Heart left ventricle (tissue), 16 donors: Measurements from ENCODE around the gene ANKRD24. TPM values are rescaled to one million over a fixed set of nuclear protein-coding genes. Genes with fewer than 3 reads are reported as not detected.
A peak's percentile ranks its signal among the peaks of the same experiment; 100 is the strongest.

ENCODE experiments used
- ATAC-seq, 4 donors: fragments of 200-7000 bp; cut with Tn5 transposase; one replicate each; pipeline ENCODE4 v1.9.1; 2020 to 2022; ENCODE audit warnings: moderate library complexity in 4 of 4, mild to moderate bottlenecking in 3 of 4, moderate number of reproducible peaks in 1 of 4
- DNase-seq, 5 donors: peaks; one replicate each; pipeline ENCODE4 v3.0.0-alpha.2; 2020
- H3K27ac ChIP-seq, 12 donors: fragments of 200-600 bp; sonication (generic) in 4 of 12; one replicate each; pipeline versions ENCODE4 v1.5.0 to v1.8.0; 2016 to 2022; ENCODE audit warnings: mild to moderate bottlenecking in 2 of 12
- H3K27me3 ChIP-seq, 9 donors: fragments of 200-600 bp; sonication (generic) in 2 of 9; one replicate each; pipeline versions ENCODE4 v1.5.1 to v1.8.0; 2016 to 2022; ENCODE audit warnings: mild to moderate bottlenecking in 3 of 9
- H3K36me3 ChIP-seq, 9 donors: fragments of 200-600 bp; sonication (generic) in 2 of 9; one replicate each; pipeline versions ENCODE4 v1.5.0 to v1.8.0; 2018 to 2022; ENCODE audit warnings: mild to moderate bottlenecking in 2 of 9
- H3K4me1 ChIP-seq, 12 donors: fragments of 200-600 bp; sonication (generic) in 4 of 12; one replicate each; pipeline versions ENCODE4 v1.5.0 to v1.8.0; 2016 to 2022; ENCODE audit warnings: mild to moderate bottlenecking in 3 of 12
- H3K4me3 ChIP-seq, 12 donors: fragments of 200-600 bp; sonication (generic) in 4 of 12; one replicate each; pipeline versions ENCODE4 v1.5.0 to v1.8.0; 2017 to 2022; ENCODE audit warnings: mild to moderate bottlenecking in 9 of 12, moderate library complexity in 4 of 12
- H3K9me3 ChIP-seq, 12 donors: fragments of 200-600 bp; sonication (generic) in 4 of 12; one replicate each; pipeline versions ENCODE4 v1.5.0 to v1.8.0; 2016 to 2022; ENCODE audit warnings: mild to moderate bottlenecking in 1 of 12
- CTCF ChIP-seq, 12 donors: fragments of 200-600 bp; sonication (generic) in 4 of 12; IDR thresholded peaks; one replicate each; pipeline versions ENCODE4 v1.5.0 to v1.8.0; 2018 to 2022; ENCODE audit warnings: antibody characterized with exemption in 12 of 12, mild to moderate bottlenecking in 5 of 12
- POLR2A ChIP-seq, 2 donors: fragments of 450-650 bp; IDR thresholded peaks; one replicate each; pipeline ENCODE4 v1.6.1; 2017; ENCODE audit warnings: antibody characterized with exemption in 2 of 2, mild to moderate bottlenecking in 2 of 2, moderate library complexity in 2 of 2
- WGBS, 4 donors: extraction: QIAGEN DNeasy Blood & Tissue Kit in 2 of 4; methylation state at CpG; one replicate each; pipeline versions ENCODE4 v1.1.5 to v1.1.7; 2013 to 2018; 5-methylcytosine and 5-hydroxymethylcytosine counted together
- intact Hi-C, 10 donors: fragments of 100-400 bp; cut with DNase I; formaldehyde crosslinking; loops; one replicate each; pipeline versions ENCODE4 v1.11.1 to v1.14.2; 2022
- polyA plus RNA-seq, 2 donors: library from polyadenylated mRNA; stranded (reverse); fragments of 200-250 nt; gene quantifications; one replicate each; pipeline ENCODE4 v1.2.3, GENCODE V29; 2013
- total RNA-seq, 9 donors: library from RNA; depleted of rRNA in 2 of 9; stranded (reverse); fragments of >200 nt in 2 of 9; fragmentation: NEBNext Ultra II Directional in 3 of 9; extraction: Animal tissue kit (Norgen Biotek cat#: 25700) in 3 of 9; gene quantifications; one replicate each; pipeline versions ENCODE4 v1.1.0 to v1.2.4, GENCODE V29; 2016 to 2023
- donor health status: ischemic (EF 13 %, LVEDD 7.1; RV severe dilation, severe dysfunction).
- donor health status: healthy with polysubstance abuse.
- donor health status: DM: no; HTN: yes; CAD: no.
- donor health status: DM: no; HTN: no; CAD: no.
- donor health status: ischemic (EF 25% LVEDD 6.9; RV normal size, moderate dysfunction).
- donor health status: ischemic (EF 25% LVEDD 5.7; RV mildly dilated, moderate dysfunction).
- donor health status: healthy.
- donor health status: DM: yes; HTN: yes; CAD: no.
- donor health status: ischemic (EF 35%, LVEDD 5.7; RV mildly dilated, moderate dysfunction).
- donor health status: nonischemic (EF 11% LVEDD 7.7; RV severe dilation, severe dysfunction).
- donor health status: DM: yes; HTN: yes; CAD: no.
- donor health status: PGD.
- donor health status: ischemic (EF 29% LVEDD 5.4; RV normal size, mild dysfunction).
- donor health status: nonischemic (EF 23%, LVEDD 6.1; RV moderate dilation, normal function).

ANKRD24 gene
- total and polyA plus RNA-seq, 11 donors: 0.12 to 1.4 (median 0.38) TPM; not detected in 3

DNA sequence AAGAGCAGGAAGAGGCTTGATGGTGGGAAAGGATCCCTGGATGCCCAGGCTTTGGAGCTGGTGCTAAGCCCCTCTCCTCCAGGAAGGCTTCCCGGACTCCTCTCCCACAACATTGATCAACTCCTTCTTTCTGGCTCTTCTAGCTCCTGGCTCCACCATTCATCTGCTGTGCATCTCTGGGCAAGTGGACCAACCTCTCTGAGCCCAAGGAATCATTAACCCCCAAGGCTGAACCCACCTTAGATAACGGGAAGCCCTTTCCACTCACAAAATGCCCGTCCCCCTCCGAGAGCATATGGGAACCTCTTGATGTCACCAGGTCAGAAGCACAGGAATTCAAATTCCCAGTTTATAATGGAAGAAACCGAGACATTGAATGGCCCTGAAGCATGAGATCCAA is 5.3 kb upstream of the ANKRD24 start:
- Histone ChIP-seq H3K36me3 (peaks cover 0 to 59% (median 34%) of the 10 kb centered on the region in 9 donors), H3K9me3 (no peaks in the 10 kb centered on the region), H3K4me1 (peaks cover 0 to 18% (median 12%) of the 10 kb centered on the region in 12 donors), H3K27me3 (peaks cover 0 to 8% (median 0%) of the 10 kb centered on the region in 9 donors), H3K27ac (no peak overlapping the region), H3K4me3 (no peak overlapping the region)
- no peak for TF ChIP-seq POLR2A (IDR thresholded peaks at IDR 0.05)
- no peak for TF ChIP-seq CTCF (IDR thresholded peaks at IDR 0.05)
- DNase-seq (no peak), ATAC-seq (no peak)
- 95 to 99% (median 98%) methylated on average over 5 of the region's 5 CpGs for WGBS, 4 donors
- intact Hi-C loops: no loop called here

GRCh38 chr19:4178990-4179389 is 3.5 kb upstream of the ANKRD24 start:
- H3K4me1 ChIP-seq: peaks cover 0 to 23% (median 15%) of the 10 kb centered on the region in 12 donors
- TF ChIP-seq CTCF (IDR thresholded peaks at IDR 0.05) (no peak), POLR2A (IDR thresholded peaks at IDR 0.05) (no peak)
- H3K36me3 ChIP-seq: peaks cover 0 to 59% (median 34%) of the 10 kb centered on the region in 9 donors
- WGBS, 4 donors: 88 to 91% (median 91%) methylated on average over 18 of the region's 18 CpGs
- H3K27me3 ChIP-seq: no peaks in the 10 kb centered on the region
- H3K9me3 ChIP-seq: no peaks in the 10 kb centered on the region
- intact Hi-C loops: no loop called here
- no peak overlapping the region for H3K4me3 ChIP-seq
- H3K27ac ChIP-seq: no peak overlapping the region
- no peak for ATAC-seq
- no peak for DNase-seq

DNA sequence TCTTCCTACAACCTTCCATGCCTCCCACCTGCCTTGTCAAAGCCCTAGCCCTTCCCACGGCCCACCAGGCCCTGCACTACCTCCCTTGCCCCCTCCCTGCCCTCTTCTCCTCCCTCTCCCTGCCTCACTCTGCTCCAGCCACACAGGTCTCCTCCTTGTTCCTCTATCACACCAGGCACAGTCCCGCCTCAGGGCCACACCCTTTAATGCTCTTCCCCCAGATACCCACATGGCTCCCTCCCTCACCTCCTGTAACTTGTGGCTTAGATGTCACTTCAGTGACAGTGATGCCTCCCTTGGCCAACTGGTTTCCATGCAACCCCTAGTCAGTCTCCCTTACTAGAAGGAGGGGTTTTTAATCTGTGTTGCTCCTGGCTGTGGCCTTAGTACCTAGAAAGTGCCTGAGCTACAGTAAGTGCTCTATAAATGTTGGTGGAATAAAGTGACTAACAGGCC is 1.4 kb upstream of the ANKRD24 start:
- intact Hi-C loops: loop anchor here in 4 of 10 donors (5.0 to 10.0 kb wide), 4 partner anchors 39 to 196 kb away; partner anchors contain the start of genes EEF2 (in 3 of the 4) and PIAS4 (in 1 of the 4)
- Histone ChIP-seq H3K27me3 (no peaks in the 10 kb centered on the region), H3K4me3 (peak overlapping the region in 4 of 12 donors; percentile 74 to 90 (median 87)), H3K4me1 (peaks cover 0 to 27% (median 15%) of the 10 kb centered on the region in 12 donors), H3K27ac (no peak overlapping the region), H3K9me3 (no peaks in the 10 kb centered on the region), H3K36me3 (peaks cover 0 to 42% (median 34%) of the 10 kb centered on the region in 9 donors)
- no peak for DNase-seq
- ATAC-seq: no peak
- 67 to 91% (median 82%) methylated on average over 2 of the region's 2 CpGs for WGBS, 4 donors
- TF ChIP-seq CTCF (IDR thresholded peaks at IDR 0.05) (no peak), POLR2A (IDR thresholded peaks at IDR 0.05) (no peak)

- intact Hi-C loops: loop anchor here in 5 of 10 donors (2.0 to 10.0 kb wide), 5 partner anchors 42 to 199 kb away; partner anchors contain the start of genes EEF2 (in 3 of the 5) and PIAS4 (in 1 of the 5)
Measured at GRCh38 chr19:4183967-4184717, 1.7 kb downstream of the ANKRD24 start.

More at GRCh38 chr19:4183967-4184717, 1.7 kb downstream of the ANKRD24 start:
- WGBS, 4 donors: 33 to 40% (median 37%) methylated on average over 19 to 23 of the region's 23 CpGs
- TF ChIP-seq CTCF (IDR thresholded peaks at IDR 0.05) (no peak), POLR2A (IDR thresholded peaks at IDR 0.05) (no peak)
- H3K27me3 ChIP-seq: no peaks in the 10 kb centered on the region
- H3K4me3 ChIP-seq: no peak overlapping the region
- no peaks in the 10 kb centered on the region for H3K9me3 ChIP-seq
- H3K27ac ChIP-seq: no peak overlapping the region
- peaks cover 0 to 16% (median 10%) of the 10 kb centered on the region in 9 donors for H3K36me3 ChIP-seq
- H3K4me1 ChIP-seq: peaks cover 0 to 27% (median 15%) of the 10 kb centered on the region in 12 donors
- DNase-seq (no peak), ATAC-seq (no peak)
